IMR-90 (cell line): ENCODE measurements around the gene CNOT2. TPM values are rescaled to one million over a fixed set of nuclear protein-coding genes. Genes with fewer than 3 reads are reported as not detected.

ENCODE experiments used
- ATAC-seq: fragments of 200-7000 bp; cut with Tn5 transposase; 2 replicates; pipeline ENCODE4 v1.9.1; 2020; ENCODE audit warnings: low read depth, mild to moderate bottlenecking, moderate library complexity
- BruUV-seq: library from RNA; stranded (reverse); fragments of 400-500 nt; replicated peaks from 2 replicates; lab custom pipeline; 2021; lab: Mats Ljungman, UMichigan
- CTCF ChIA-PET: fragments of 300-600 bp; formaldehyde crosslinking; extraction: SDS; loops from one replicate; lab custom pipeline; 2021; ENCODE audit warnings: antibody characterized with exemption; lab: Yijun Ruan, JAX
- POLR2A ChIA-PET: fragments of 300-600 bp; sonication (Branson Sonifier 250); formaldehyde crosslinking; loops from one replicate; lab custom pipeline; 2022; ENCODE audit warnings: antibody characterized with exemption; ENCODE audit not compliant: unreplicated experiment; lab: Charles Lee
- DNase-seq: peaks from one replicate; pipeline ENCODE4 v3.0.0; 2013
- H2AFZ ChIP-seq: replicated peaks from 2 replicates; pipeline ENCODE3; 2013; ENCODE audit warnings: low read length, mild to moderate bottlenecking; ENCODE audit not compliant: poor library complexity
- H2AK5ac ChIP-seq: 2 replicates; pipeline ENCODE4 v1.6.1; 2013; ENCODE audit warnings: low read depth, low read length, inconsistent platforms
- H2AK9ac ChIP-seq: replicated peaks from 2 replicates; pipeline ENCODE3; 2013; ENCODE audit warnings: mild to moderate bottlenecking, low read depth, low read length, moderate library complexity; ENCODE audit not compliant: poor library complexity
- H2BK120ac ChIP-seq: 2 replicates; pipeline ENCODE4 v1.6.1; 2013; ENCODE audit warnings: low read depth, low read length, inconsistent platforms
- H2BK15ac ChIP-seq: 3 replicates; pipeline ENCODE4 v1.6.1; 2013; ENCODE audit warnings: low read depth, low read length, inconsistent platforms
- H2BK20ac ChIP-seq: 2 replicates; pipeline ENCODE4 v1.6.1; 2013; ENCODE audit warnings: low read depth, mild to moderate bottlenecking, inconsistent platforms, low read length, moderate library complexity
- H2BK5ac ChIP-seq: 2 replicates; pipeline ENCODE4 v1.6.1; 2013; ENCODE audit warnings: mild to moderate bottlenecking, low read depth, low read length, inconsistent platforms; ENCODE audit not compliant: poor library complexity, severe bottlenecking
- H3K14ac ChIP-seq: replicated peaks from 2 replicates; pipeline ENCODE4 v1.6.1; 2013; ENCODE audit warnings: low read depth, low read length, inconsistent platforms
- H3K18ac ChIP-seq: 2 replicates; pipeline ENCODE4 v1.6.1; 2013; ENCODE audit warnings: low read depth, low read length, control low read depth
- H3K23ac ChIP-seq: 2 replicates; pipeline ENCODE4 v1.6.1; 2013; ENCODE audit warnings: low read depth, low read length, inconsistent platforms
- H3K27ac ChIP-seq: 2 replicates; pipeline ENCODE4 v1.5.1; 2013; ENCODE audit warnings: mild to moderate bottlenecking, control low read depth, low read length; ENCODE audit not compliant: insufficient read depth
- H3K27me3 ChIP-seq: 2 replicates; pipeline ENCODE4 v1.6.1; 2013; ENCODE audit warnings: low read length; ENCODE audit not compliant: control insufficient read depth, insufficient read depth
- H3K36me3 ChIP-seq: 2 replicates; pipeline ENCODE4 v1.6.1; 2013; ENCODE audit warnings: low read length, mixed read lengths; ENCODE audit not compliant: control insufficient read depth, insufficient read depth
- H3K4ac ChIP-seq: 2 replicates; pipeline ENCODE4 v1.6.1; 2013; ENCODE audit warnings: low read depth, low read length, inconsistent platforms
- H3K4me1 ChIP-seq: 2 replicates; pipeline ENCODE4 v1.6.1; 2013; ENCODE audit warnings: low read length, mixed read lengths; ENCODE audit not compliant: control insufficient read depth, insufficient read depth
- H3K4me2 ChIP-seq: 2 replicates; pipeline ENCODE4 v1.6.1; 2013; ENCODE audit warnings: low read depth, mild to moderate bottlenecking, control low read depth, low read length, moderate library complexity
- H3K4me3 ChIP-seq: 2 replicates; pipeline ENCODE4 v1.5.1; 2013; ENCODE audit warnings: low read depth, mild to moderate bottlenecking, control low read depth, low read length, moderate library complexity; ENCODE audit not compliant: insufficient read depth
- H3K56ac ChIP-seq: 2 replicates; pipeline ENCODE4 v1.6.1; 2013; ENCODE audit warnings: low read length, inconsistent platforms; ENCODE audit not compliant: insufficient read depth; ENCODE audit errors: extremely low read depth
- H3K79me1 ChIP-seq, 2 experiments: 2 replicates each; pipeline ENCODE4 v1.6.1; 2013; ENCODE audit warnings: low read length in 2 of 2, inconsistent platforms in 1 of 2, low read depth in 1 of 2
- H3K9ac ChIP-seq: 2 replicates; pipeline ENCODE4 v1.6.1; 2013; ENCODE audit warnings: low read depth, low read length, control low read depth
- H3K9me1 ChIP-seq: 2 replicates; pipeline ENCODE4 v1.6.1; 2013; ENCODE audit warnings: low read length, inconsistent platforms; ENCODE audit not compliant: insufficient read depth
- H3K9me3 ChIP-seq: 2 replicates; pipeline ENCODE4 v1.6.1; 2013; ENCODE audit warnings: low read length; ENCODE audit not compliant: control insufficient read depth, insufficient read depth
- H4K20me1 ChIP-seq: 2 replicates; pipeline ENCODE4 v1.6.1; 2013; ENCODE audit warnings: low read length, inconsistent platforms; ENCODE audit not compliant: insufficient read depth
- H4K5ac ChIP-seq: 2 replicates; pipeline ENCODE4 v1.6.1; 2013; ENCODE audit warnings: mild to moderate bottlenecking, low read depth, low read length, control low read depth
- H4K8ac ChIP-seq, 2 experiments: 2 replicates each; pipeline ENCODE4 v1.6.1; 2013; ENCODE audit warnings: low read depth in 2 of 2, low read length in 2 of 2, control low read depth in 1 of 2, inconsistent platforms in 1 of 2
- H4K91ac ChIP-seq: 2 replicates; pipeline ENCODE4 v1.6.1; 2013; ENCODE audit warnings: low read depth, low read length, inconsistent platforms; ENCODE audit not compliant: insufficient read depth
- BHLHE40 ChIP-seq: fragments of 150-350 bp; IDR thresholded peaks from 2 replicates; pipeline ENCODE4 v1.6.1; 2016; ENCODE audit warnings: mild to moderate bottlenecking, low read depth, low read length
- FOS ChIP-seq: fragments of 150-350 bp; IDR thresholded peaks from 2 replicates; pipeline ENCODE4 v1.6.1; 2016; ENCODE audit warnings: low read depth, low read length
- MAFK ChIP-seq: IDR thresholded peaks from 2 replicates; pipeline ENCODE4 v1.6.1; 2012; ENCODE audit warnings: low read depth, low read length, improper control_type of control experiment
- MAZ ChIP-seq: IDR thresholded peaks from 2 replicates; pipeline ENCODE4 v1.6.1; 2012; ENCODE audit warnings: low read depth, mild to moderate bottlenecking, low read length, improper control_type of control experiment, moderate library complexity, borderline replicate concordance
- MXI1 ChIP-seq: IDR thresholded peaks from 2 replicates; pipeline ENCODE4 v1.6.1; 2012; ENCODE audit warnings: low read depth, mild to moderate bottlenecking, low read length, moderate library complexity, borderline replicate concordance
- POLR2A ChIP-seq: IDR thresholded peaks from 2 replicates; pipeline ENCODE4 v1.6.1; 2012; ENCODE audit warnings: mild to moderate bottlenecking, low read depth, low read length
- RCOR1 ChIP-seq: IDR thresholded peaks from 2 replicates; pipeline ENCODE4 v1.6.1; 2012; ENCODE audit warnings: mild to moderate bottlenecking, low read length, improper control_type of control experiment; ENCODE audit not compliant: insufficient replicate concordance
- WGBS, 2 experiments: methylation state at CpG; one replicate each; pipeline versions ENCODE4 v1.1.5 to v1.1.7; 2013; ENCODE audit warnings: missing lambda C conversion rate in 2 of 2; ENCODE audit not compliant: insufficient read length in 1 of 2; ENCODE audit errors: extremely low coverage in 2 of 2; 5-methylcytosine and 5-hydroxymethylcytosine counted together
- dilution Hi-C: fragments of 300-500 bp; cut with HindIII; formaldehyde crosslinking; loops from one replicate; pipeline ENCODE4 v1.14.3; 2018; ENCODE audit warnings: low sequenced_read_pairs; ENCODE audit not compliant: unreplicated experiment
- in situ Hi-C: fragments of 300-500 bp; cut with MboI; formaldehyde crosslinking; loops from 3 replicates; pipeline ENCODE4 v1.14.3; 2019; ENCODE audit warnings: low sequenced_read_pairs, inconsistent platforms, mixed read lengths
- intact Hi-C: fragments of 100-400 bp; cut with micrococcal nuclease; formaldehyde crosslinking; loops from 2 replicates; pipeline ENCODE4 v1.10.0; 2022
- polyA plus RNA-seq, 3 experiments: library from polyadenylated mRNA; depleted of rRNA; stranded (reverse); fragments of >200 nt; gene quantifications; 2 replicates each; pipeline ENCODE4 v1.2.3, GENCODE V29; 2012; ENCODE audit warnings: low replicate concordance in 1 of 3
- total RNA-seq: library from RNA; depleted of rRNA; stranded (reverse); fragments of >200 nt; gene quantifications from 2 replicates; pipeline ENCODE4 v1.2.3, GENCODE V29; 2012
- TF ChIP-seq, protein P1 (sequence below): conservative IDR thresholded peaks from 2 replicates; pipeline ENCODE4 v1.5.1; 2012; ENCODE audit warnings: mild to moderate bottlenecking, low read depth, low read length, improper control_type of control experiment
- TF ChIP-seq, protein P2 (sequence below): fragments of 150-350 bp; IDR thresholded peaks from 2 replicates; pipeline ENCODE4 v1.6.1; 2016; ENCODE audit warnings: low read depth, mild to moderate bottlenecking, low read length, moderate library complexity, borderline replicate concordance

Gene CNOT2
- total and polyA plus RNA-seq, 2 of the 4 experiments (the other 2 are of a cell fraction) = 63.4 to 159 TPM

DNA sequence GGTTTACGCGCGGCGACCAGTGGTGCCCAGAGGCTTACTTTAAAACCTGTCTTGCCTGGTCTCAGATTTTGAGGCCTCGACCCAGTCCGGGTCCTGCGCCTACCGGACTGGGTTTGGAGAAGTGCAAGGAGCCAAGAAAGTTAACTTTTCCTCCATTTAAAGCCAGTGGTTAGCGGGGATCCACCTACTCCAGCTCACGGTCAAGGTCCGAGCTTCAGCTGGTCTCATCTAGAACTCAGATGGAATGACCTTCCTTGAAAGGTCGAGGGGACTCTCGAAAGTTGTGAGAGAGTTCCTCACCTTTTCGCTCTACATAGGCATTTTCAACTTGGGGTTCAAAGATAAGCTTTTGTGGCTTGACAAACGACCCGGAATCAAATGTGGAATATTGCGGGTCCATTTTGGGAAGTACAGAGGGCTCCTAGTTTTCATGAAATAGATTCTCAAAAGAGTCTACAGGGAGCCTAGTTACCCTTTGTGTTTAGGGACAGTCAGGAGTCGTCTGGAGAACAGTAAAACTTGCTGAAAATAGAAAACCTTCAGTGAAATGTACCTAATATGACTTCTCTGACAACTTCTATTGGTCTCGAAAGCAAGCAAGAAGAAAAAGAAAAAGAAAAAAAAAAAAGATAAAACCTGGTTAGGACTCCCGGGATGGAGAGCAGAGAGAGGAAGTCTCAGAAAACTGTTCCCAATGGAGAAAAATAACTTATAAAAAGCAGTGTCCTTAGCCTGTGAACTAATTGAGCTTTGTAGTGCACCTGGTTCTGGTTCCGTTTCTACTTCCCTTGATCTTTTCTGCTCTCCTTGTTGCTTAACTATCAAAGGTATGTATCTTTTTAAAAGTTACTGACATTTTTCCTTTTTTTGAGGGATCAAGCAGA, 124.3 kb downstream of the CNOT2 start:
- H3K27me3 ChIP-seq = peaks cover 15% of the 10 kb centered on the region; the same call in 1 of the 2 replicates
- peak overlapping the region; percentile 73; the same call in 1 of the 2 replicates for H3K23ac ChIP-seq
- H4K8ac ChIP-seq = no peak overlapping the region
- no peak overlapping the region for H3K14ac ChIP-seq
- no peak overlapping the region for H2BK20ac ChIP-seq
- H3K36me3 ChIP-seq = no peaks in the 10 kb centered on the region
- H3K4me3 ChIP-seq = peak overlapping the region; percentile 85
- no peaks in the 10 kb centered on the region for H3K79me1 ChIP-seq
- in situ Hi-C loops = no loop called here
- intact Hi-C loops = loop anchor here (2.0 to 5.0 kb wide), 3 partner anchors 125 to 380 kb away; partner anchors contain the start of gene CNOT2
- H3K27ac ChIP-seq = no peak overlapping the region
- no peak overlapping the region for H2BK15ac ChIP-seq
- peaks cover 3% of the 10 kb centered on the region; the same call in 1 of the 2 replicates for H3K4me1 ChIP-seq
- no peak overlapping the region for H2BK5ac ChIP-seq
- H2AK9ac ChIP-seq = peak overlapping the region; percentile 45
- no TSS peak for BruUV-seq
- no peak overlapping the region for H3K56ac ChIP-seq
- H3K4ac ChIP-seq = no peak overlapping the region
- H4K20me1 ChIP-seq = no peaks in the 10 kb centered on the region
- H4K91ac ChIP-seq = no peak overlapping the region
- no peak overlapping the region for H2AK5ac ChIP-seq
- ChIA-PET CTCF (interaction anchor here (0.6 kb wide), 1 partner anchor 1181 kb away, joined by 3 read pairs; no protein-coding TSS in a partner anchor), POLR2A (no interaction called here)
- no peak overlapping the region for H3K18ac ChIP-seq
- no peak overlapping the region for H4K5ac ChIP-seq
- no peak; the same call in 1 of the 2 replicates for ATAC-seq
- H3K4me2 ChIP-seq = peak overlapping the region; percentile 94
- WGBS, 2 experiments = no CpG with 5 or more reads among the region's 21 CpGs
- no peaks in the 10 kb centered on the region for H3K9me3 ChIP-seq
- no peak overlapping the region for H2BK120ac ChIP-seq
- H3K9ac ChIP-seq = no peak overlapping the region
- TF ChIP-seq RCOR1 (no peak), FOS (no peak), MAZ (no peak), MAFK (no peak), POLR2A (no peak), MXI1 (no peak), BHLHE40 (no peak)
- TF ChIP-seq, protein P1, sequence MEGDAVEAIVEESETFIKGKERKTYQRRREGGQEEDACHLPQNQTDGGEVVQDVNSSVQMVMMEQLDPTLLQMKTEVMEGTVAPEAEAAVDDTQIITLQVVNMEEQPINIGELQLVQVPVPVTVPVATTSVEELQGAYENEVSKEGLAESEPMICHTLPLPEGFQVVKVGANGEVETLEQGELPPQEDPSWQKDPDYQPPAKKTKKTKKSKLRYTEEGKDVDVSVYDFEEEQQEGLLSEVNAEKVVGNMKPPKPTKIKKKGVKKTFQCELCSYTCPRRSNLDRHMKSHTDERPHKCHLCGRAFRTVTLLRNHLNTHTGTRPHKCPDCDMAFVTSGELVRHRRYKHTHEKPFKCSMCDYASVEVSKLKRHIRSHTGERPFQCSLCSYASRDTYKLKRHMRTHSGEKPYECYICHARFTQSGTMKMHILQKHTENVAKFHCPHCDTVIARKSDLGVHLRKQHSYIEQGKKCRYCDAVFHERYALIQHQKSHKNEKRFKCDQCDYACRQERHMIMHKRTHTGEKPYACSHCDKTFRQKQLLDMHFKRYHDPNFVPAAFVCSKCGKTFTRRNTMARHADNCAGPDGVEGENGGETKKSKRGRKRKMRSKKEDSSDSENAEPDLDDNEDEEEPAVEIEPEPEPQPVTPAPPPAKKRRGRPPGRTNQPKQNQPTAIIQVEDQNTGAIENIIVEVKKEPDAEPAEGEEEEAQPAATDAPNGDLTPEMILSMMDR = no peak
- TF ChIP-seq, protein P2, sequence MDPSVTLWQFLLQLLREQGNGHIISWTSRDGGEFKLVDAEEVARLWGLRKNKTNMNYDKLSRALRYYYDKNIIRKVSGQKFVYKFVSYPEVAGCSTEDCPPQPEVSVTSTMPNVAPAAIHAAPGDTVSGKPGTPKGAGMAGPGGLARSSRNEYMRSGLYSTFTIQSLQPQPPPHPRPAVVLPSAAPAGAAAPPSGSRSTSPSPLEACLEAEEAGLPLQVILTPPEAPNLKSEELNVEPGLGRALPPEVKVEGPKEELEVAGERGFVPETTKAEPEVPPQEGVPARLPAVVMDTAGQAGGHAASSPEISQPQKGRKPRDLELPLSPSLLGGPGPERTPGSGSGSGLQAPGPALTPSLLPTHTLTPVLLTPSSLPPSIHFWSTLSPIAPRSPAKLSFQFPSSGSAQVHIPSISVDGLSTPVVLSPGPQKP = no peak
- peak; percentile 11 for DNase-seq
- dilution Hi-C loops = no loop called here
- no peaks in the 10 kb centered on the region for H3K9me1 ChIP-seq
- H2AFZ ChIP-seq = peak overlapping the region; percentile 85
